Measurements from ENCODE around the gene NADK2.
A peak's percentile ranks its signal among the peaks of the same experiment; 100 is the strongest.

GRCh38 chr5:36150676-36151433, 90.9 kb downstream of the NADK2 start:
- TF ChIP-seq POLR2A (IDR thresholded peaks at IDR 0.05; ENCODE audit: low read length), result peak; percentile 52
- no peak for TF ChIP-seq GATA1 (IDR thresholded peaks at IDR 0.05; ENCODE audit: low read depth, low read length)
